Tibial artery (tissue), 4 donors: ENCODE data around the gene LY6G6F.

Source experiments
- DNase-seq, 2 donors: peaks; one replicate each; pipeline ENCODE4 v3.0.0-alpha.2; 2019
- H3K27ac ChIP-seq, 2 donors: fragments of 200-600 bp; sonication (generic) in 1 of 2; 1 replicate in 1 of 2; 2 replicates in 1 of 2; pipeline ENCODE4 v1.5.1; 2018 to 2019; ENCODE audit warnings: mild to moderate bottlenecking in 1 of 2
- H3K27me3 ChIP-seq, 2 donors: fragments of 200-600 bp; sonication (generic) in 1 of 2; one replicate each; pipeline versions ENCODE4 v1.5.1 to v1.6.0; 2016 to 2019
- H3K36me3 ChIP-seq, 3 donors: fragments of 200-600 bp; sonication (generic) in 2 of 3; one replicate each; pipeline ENCODE4 v1.5.1; 2016 to 2019; ENCODE audit warnings: mild to moderate bottlenecking in 2 of 3
- H3K4me1 ChIP-seq, 4 donors: fragments of 200-600 bp; sonication (generic) in 2 of 4; 1 replicate in 3 of 4; 2 replicates in 1 of 4; pipeline ENCODE4 v1.5.1; 2016 to 2019
- H3K4me3 ChIP-seq, 2 donors: fragments of 200-600 bp; sonication (generic) in 1 of 2; 1 replicate in 1 of 2; 2 replicates in 1 of 2; pipeline ENCODE4 v1.5.1; 2018 to 2019; ENCODE audit warnings: mild to moderate bottlenecking in 2 of 2
- H3K9me3 ChIP-seq, 3 donors: fragments of 200-600 bp; sonication (generic) in 1 of 3; one replicate each; pipeline ENCODE4 v1.5.1; 2016 to 2019
- intact Hi-C: fragments of 100-400 bp; cut with DNase I; formaldehyde crosslinking; loops from one replicate; pipeline ENCODE4 v1.15.0; 2023; ENCODE audit warnings: low total_unique reads
- TF ChIP-seq, protein P1 (sequence below), 2 experiments: fragments of 200-600 bp in 1 of 2; fragments of 450-650 bp in 1 of 2; IDR thresholded peaks; one replicate each; pipeline ENCODE4 v1.5.1; 2017 to 2019; ENCODE audit warnings: antibody characterized with exemption in 2 of 2, mild to moderate bottlenecking in 1 of 2, moderate library complexity in 1 of 2

Gene LY6G6F

DNA sequence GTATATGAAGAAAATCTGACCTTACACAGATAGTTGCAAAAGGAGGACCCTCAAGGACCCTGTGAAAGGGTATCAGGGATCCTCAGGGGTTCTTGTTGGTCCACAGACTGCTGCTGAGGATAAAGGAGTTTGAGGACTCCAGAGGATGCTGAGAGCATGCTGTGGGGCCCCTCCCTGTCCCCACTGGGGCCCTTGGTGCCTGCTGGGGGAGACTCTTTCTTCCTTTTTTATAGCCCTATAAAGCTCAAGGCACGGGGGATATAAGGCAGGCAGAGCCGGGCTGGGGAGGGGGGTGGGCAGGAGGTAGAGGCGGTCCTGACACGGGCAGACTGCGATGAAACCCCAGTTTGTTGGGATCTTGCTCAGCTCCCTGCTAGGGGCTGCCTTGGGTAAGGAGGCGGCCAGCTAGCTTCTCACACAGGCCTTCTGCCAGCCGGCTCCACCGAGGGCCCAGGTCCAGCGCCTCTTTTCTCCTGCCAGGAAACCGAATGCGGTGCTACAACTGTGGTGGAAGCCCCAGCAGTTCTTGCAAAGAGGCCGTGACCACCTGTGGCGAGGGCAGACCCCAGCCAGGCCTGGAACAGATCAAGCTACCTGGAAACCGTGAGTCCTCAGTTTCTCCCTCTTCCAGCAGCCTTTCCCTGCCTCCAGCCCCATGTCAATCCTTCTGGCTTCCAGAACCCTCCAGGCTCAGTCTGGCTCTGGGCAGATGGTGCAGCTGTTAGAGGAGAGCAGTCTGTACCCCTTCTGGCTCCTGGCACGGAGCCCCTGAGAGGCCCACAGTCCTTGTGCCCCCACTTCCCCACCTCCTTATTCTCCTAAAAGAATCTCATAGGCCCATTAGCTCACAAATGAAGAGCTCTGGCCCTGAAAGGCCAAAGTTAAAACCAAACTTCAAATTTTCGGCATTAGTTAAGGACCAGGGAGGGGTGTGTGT is 8.6 kb downstream of the LY6G6F start, which contains the start of gene LY6G6D:
TSS of gene LY6G6D (plus strand) at position 327 of the 937 bp plus-strand sequence. CDS start at position 335, 8 bp downstream.
- DNase-seq = no peak
- TF ChIP-seq, protein P1, sequence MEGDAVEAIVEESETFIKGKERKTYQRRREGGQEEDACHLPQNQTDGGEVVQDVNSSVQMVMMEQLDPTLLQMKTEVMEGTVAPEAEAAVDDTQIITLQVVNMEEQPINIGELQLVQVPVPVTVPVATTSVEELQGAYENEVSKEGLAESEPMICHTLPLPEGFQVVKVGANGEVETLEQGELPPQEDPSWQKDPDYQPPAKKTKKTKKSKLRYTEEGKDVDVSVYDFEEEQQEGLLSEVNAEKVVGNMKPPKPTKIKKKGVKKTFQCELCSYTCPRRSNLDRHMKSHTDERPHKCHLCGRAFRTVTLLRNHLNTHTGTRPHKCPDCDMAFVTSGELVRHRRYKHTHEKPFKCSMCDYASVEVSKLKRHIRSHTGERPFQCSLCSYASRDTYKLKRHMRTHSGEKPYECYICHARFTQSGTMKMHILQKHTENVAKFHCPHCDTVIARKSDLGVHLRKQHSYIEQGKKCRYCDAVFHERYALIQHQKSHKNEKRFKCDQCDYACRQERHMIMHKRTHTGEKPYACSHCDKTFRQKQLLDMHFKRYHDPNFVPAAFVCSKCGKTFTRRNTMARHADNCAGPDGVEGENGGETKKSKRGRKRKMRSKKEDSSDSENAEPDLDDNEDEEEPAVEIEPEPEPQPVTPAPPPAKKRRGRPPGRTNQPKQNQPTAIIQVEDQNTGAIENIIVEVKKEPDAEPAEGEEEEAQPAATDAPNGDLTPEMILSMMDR (IDR thresholded peaks at IDR 0.05) = no peak
- intact Hi-C loops = no loop called here
- H3K4me1 ChIP-seq = no peaks in the 10 kb centered on the region
- H3K36me3 ChIP-seq = no peaks in the 10 kb centered on the region
- H3K27me3 ChIP-seq = peaks cover 0 to 21% of the 10 kb centered on the region in 2 donors
- no peak within 1 kb of the TSS for H3K4me3 ChIP-seq
- H3K27ac ChIP-seq = no peak within 1 kb of the TSS
- H3K9me3 ChIP-seq = no peaks in the 10 kb centered on the region

DNA sequence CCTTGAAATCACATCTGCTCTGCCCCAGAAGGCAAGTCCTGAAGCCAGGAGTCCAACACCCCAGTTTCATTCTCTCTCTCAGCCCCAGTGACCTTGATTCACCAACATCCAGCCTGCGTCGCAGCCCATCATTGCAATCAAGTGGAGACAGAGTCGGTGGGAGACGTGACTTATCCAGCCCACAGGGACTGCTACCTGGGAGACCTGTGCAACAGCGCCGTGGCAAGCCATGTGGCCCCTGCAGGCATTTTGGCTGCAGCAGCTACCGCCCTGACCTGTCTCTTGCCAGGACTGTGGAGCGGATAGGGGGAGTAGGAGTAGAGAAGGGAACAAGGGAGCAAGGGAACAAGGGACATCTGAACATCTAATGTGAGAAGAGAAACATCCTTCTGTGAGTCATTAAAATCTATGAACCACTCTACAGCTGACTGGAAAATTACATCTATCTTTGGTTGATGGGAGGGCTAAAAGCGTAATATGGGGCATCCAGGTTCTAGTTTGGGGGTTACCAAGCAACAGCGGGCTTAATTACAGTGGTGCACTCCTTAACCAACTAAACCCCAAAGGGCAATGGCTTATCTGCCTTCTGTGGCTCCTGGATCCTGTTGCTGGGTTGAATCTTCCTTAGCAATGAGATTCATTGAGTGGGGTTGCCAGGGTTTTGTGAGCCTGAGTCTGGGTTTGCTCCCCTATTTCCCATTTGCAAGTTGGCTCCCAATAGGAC is 11.0 kb downstream of the LY6G6F start:
- no peaks in the 10 kb centered on the region for H3K9me3 ChIP-seq
- peaks cover 0 to 1% of the 10 kb centered on the region in 2 donors for H3K27me3 ChIP-seq
- TF ChIP-seq, protein P1 (IDR thresholded peaks at IDR 0.05) = no peak
- no peak overlapping the region for H3K27ac ChIP-seq
- H3K36me3 ChIP-seq = no peaks in the 10 kb centered on the region
- no peak overlapping the region for H3K4me3 ChIP-seq
- no peaks in the 10 kb centered on the region for H3K4me1 ChIP-seq
- intact Hi-C loops = no loop called here
- DNase-seq = no peak

DNA sequence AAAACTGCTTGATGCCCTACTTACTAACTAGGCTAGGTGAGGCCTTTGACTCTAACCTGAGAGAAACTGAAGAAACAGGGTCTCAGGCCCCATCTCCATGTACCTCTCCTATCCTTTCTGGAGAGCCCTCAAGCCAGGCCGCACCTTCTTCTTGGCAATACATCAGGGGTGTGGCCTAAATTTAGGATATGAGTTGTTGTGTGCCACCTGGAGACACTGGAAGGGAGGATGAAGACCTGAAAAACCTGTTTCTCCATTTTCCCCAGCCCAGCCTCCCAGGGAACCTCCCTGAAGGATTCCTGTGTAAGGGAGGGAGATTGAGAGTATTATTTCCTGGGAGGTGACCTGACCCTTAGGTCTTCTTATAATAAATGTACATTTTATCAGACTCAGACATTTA is 11.6 kb downstream of the LY6G6F start:
- DNase-seq = no peak
- H3K9me3 ChIP-seq = no peaks in the 10 kb centered on the region
- H3K27ac ChIP-seq = no peak overlapping the region
- intact Hi-C loops = no loop called here
- no peaks in the 10 kb centered on the region for H3K4me1 ChIP-seq
- H3K36me3 ChIP-seq = no peaks in the 10 kb centered on the region
- no peaks in the 10 kb centered on the region for H3K27me3 ChIP-seq
- no peak overlapping the region for H3K4me3 ChIP-seq
- TF ChIP-seq, protein P1 (IDR thresholded peaks at IDR 0.05) = no peak

DNA sequence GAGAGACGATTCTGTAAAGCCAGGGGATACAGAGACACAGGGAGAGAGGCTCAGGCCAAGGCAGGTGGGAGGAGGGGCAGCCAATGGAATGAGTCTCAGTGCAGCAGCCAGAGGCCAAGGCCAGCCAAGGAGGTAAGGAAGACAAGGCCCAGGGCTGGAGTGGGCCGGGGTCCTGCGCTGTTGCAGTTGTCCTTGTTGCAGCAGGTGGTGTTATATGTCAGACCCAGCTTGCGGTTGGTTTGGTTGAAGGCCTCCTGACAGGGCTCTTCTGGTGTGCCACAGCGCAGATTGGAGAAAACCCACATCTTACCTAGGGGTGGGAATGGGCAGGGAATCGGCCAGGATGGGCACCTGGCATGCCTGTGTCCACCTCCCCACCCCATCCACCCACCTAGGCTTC is 12.3 kb downstream of the LY6G6F start:
- Histone ChIP-seq H3K9me3 (no peaks in the 10 kb centered on the region), H3K27ac (no peak overlapping the region), H3K27me3 (no peaks in the 10 kb centered on the region), H3K36me3 (peaks cover 0 to 1% (median 0%) of the 10 kb centered on the region in 3 donors), H3K4me3 (no peak overlapping the region), H3K4me1 (no peaks in the 10 kb centered on the region)
- intact Hi-C loops = no loop called here
- TF ChIP-seq, protein P1 (IDR thresholded peaks at IDR 0.05) = no peak
- DNase-seq = no peak

DNA sequence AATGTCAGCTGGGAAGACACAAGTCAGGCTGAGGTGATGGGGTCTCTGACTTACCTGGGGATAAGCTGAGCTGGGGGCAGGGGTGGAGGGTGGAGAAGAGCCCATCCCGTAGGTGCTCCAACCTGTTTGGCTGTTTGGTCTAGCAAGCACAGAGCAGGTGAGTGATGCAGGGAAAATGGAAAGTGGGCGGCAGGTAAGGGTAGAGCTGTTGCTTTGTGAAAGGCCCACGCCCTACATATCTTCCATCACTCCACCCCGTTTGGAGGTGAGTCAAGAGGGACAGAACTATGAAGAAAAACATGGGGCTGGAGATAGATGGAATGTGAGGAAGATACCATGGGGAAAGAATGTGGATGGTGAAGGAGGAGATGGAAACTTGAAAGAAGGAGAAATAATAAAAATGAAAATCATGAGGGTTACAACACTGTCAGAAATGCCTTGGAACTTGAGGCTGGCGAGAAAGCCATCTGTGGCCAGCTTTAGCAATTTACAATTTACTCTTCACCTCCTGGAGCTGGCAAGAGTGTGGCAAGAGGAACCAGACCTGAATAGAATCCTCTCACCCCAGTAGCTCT is 13.6 kb downstream of the LY6G6F start:
- intact Hi-C loops = loop anchor here (10.0 kb wide), 1 partner anchor 115 kb away; no protein-coding TSS in a partner anchor
- Histone ChIP-seq H3K36me3 (peaks cover 0 to 12% (median 0%) of the 10 kb centered on the region in 3 donors), H3K4me1 (no peaks in the 10 kb centered on the region)

More for the DNA sequence above, 13.6 kb downstream of the LY6G6F start:
- Histone ChIP-seq H3K27me3 (no peaks in the 10 kb centered on the region), H3K9me3 (no peaks in the 10 kb centered on the region), H3K4me3 (no peak overlapping the region), H3K27ac (no peak overlapping the region)
- DNase-seq = no peak
- TF ChIP-seq, protein P1 (IDR thresholded peaks at IDR 0.05) = no peak
